Uterus (tissue), 2 donors: Measurements from ENCODE around the gene IFNLR1.

ENCODE experiments used
- POLR2A ChIP-seq, 2 donors: fragments of 450-650 bp; IDR thresholded peaks; one replicate each; pipeline ENCODE4 v1.6.1; 2016; ENCODE audit warnings: antibody characterized with exemption in 2 of 2, mild to moderate bottlenecking in 1 of 2, moderate library complexity in 1 of 2
- TF ChIP-seq, protein P1 (sequence below), 4 experiments: fragments of 200-600 bp in 2 of 4; fragments of 450-650 bp in 2 of 4; sonication (generic) in 2 of 4; IDR thresholded peaks; one replicate each; pipeline ENCODE4 v1.5.1; 2016 to 2019; ENCODE audit warnings: antibody characterized with exemption in 4 of 4, mild to moderate bottlenecking in 2 of 4, moderate library complexity in 1 of 4

DNA sequence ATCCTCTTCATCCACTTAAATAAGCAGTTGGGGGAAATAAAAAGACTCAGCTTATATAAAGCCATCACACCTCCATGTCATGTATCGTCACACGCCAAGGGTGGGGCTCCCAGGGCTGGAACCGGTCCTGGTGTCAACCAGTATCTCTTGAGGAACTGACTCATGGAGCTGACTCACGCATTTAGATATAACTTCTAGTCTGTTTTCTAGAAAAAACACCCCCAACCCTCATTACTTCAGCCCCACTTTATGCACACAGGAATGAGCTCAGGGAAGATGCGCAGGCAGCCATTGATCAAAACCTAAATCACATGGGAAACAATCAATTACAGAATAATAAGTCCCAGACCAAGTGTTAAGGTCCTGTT lies 37.2 kb downstream of the IFNLR1 start:
- TF ChIP-seq POLR2A (IDR thresholded peaks at IDR 0.05), result no peak
- TF ChIP-seq, protein P1, sequence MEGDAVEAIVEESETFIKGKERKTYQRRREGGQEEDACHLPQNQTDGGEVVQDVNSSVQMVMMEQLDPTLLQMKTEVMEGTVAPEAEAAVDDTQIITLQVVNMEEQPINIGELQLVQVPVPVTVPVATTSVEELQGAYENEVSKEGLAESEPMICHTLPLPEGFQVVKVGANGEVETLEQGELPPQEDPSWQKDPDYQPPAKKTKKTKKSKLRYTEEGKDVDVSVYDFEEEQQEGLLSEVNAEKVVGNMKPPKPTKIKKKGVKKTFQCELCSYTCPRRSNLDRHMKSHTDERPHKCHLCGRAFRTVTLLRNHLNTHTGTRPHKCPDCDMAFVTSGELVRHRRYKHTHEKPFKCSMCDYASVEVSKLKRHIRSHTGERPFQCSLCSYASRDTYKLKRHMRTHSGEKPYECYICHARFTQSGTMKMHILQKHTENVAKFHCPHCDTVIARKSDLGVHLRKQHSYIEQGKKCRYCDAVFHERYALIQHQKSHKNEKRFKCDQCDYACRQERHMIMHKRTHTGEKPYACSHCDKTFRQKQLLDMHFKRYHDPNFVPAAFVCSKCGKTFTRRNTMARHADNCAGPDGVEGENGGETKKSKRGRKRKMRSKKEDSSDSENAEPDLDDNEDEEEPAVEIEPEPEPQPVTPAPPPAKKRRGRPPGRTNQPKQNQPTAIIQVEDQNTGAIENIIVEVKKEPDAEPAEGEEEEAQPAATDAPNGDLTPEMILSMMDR (IDR thresholded peaks at IDR 0.05), result no peak
